Activated CD8-positive, alpha-beta T cell treated with anti-CD3 and anti-CD28 coated beads for 36 hours (primary cell): ENCODE data around the gene RGS14. TPM values are rescaled to one million over a fixed set of nuclear protein-coding genes. Genes with fewer than 3 reads are reported as not detected.
"Not testable (repeated sequence)": the region's sequence is repeated elsewhere in the genome, so short reads cannot be mapped to it uniquely, and the experiment has no call there.

Source experiments
- ATAC-seq: fragments of 200-7000 bp; cut with Tn5 transposase; one replicate; pipeline ENCODE4 v1.10.0; 2021; ENCODE audit warnings: mild to moderate bottlenecking, moderate library complexity
- CTCF ChIA-PET: fragments of 350-600 bp; sonication (Branson Sonifier 250); formaldehyde crosslinking; loops from one replicate; lab custom pipeline; 2021; ENCODE audit warnings: antibody characterized with exemption; lab: Charles Lee
- POLR2A ChIA-PET: fragments of 350-600 bp; sonication (Branson Sonifier 250); formaldehyde crosslinking; loops from one replicate; lab custom pipeline; 2021; ENCODE audit warnings: antibody characterized with exemption; lab: Charles Lee
- DNase-seq: peaks from one replicate; pipeline ENCODE4 v3.0.0-alpha.2; 2020
- H3K27ac Mint-ChIP-seq: one replicate; pipeline ENCODE4 v1.8.0; 2021; ENCODE audit warnings: mild to moderate bottlenecking, mixed read lengths
- H3K27me3 Mint-ChIP-seq: one replicate; pipeline ENCODE4 v1.8.0; 2021; ENCODE audit warnings: mixed read lengths
- H3K36me3 Mint-ChIP-seq: one replicate; pipeline ENCODE4 v1.8.0; 2021; ENCODE audit warnings: low read depth, mixed read lengths
- H3K4me1 Mint-ChIP-seq: one replicate; pipeline ENCODE4 v1.8.0; 2021; ENCODE audit warnings: low read depth, mixed read lengths
- H3K4me3 Mint-ChIP-seq: one replicate; pipeline ENCODE4 v1.8.0; 2021; ENCODE audit warnings: mild to moderate bottlenecking, moderate library complexity, mixed read lengths
- H3K9me3 Mint-ChIP-seq: one replicate; pipeline ENCODE4 v1.8.0; 2021; ENCODE audit warnings: mixed read lengths
- intact Hi-C: fragments of 100-400 bp; cut with micrococcal nuclease; formaldehyde crosslinking; loops from one replicate; pipeline ENCODE4 v1.10.0; 2022
- total RNA-seq, 2 experiments: library from RNA; stranded (reverse); gene quantifications; one replicate each; pipeline ENCODE4 v1.2.3, GENCODE V29; 2021
- TF ChIP-seq, protein P1 (sequence below): fragments of 200-600 bp; IDR thresholded peaks from one replicate; pipeline ENCODE4 v1.8.0; 2022; ENCODE audit warnings: antibody characterized with exemption, mild to moderate bottlenecking

Gene RGS14
- total RNA-seq, 2 experiments from 2014 or later, result 50.4 to 52.5 TPM

DNA sequence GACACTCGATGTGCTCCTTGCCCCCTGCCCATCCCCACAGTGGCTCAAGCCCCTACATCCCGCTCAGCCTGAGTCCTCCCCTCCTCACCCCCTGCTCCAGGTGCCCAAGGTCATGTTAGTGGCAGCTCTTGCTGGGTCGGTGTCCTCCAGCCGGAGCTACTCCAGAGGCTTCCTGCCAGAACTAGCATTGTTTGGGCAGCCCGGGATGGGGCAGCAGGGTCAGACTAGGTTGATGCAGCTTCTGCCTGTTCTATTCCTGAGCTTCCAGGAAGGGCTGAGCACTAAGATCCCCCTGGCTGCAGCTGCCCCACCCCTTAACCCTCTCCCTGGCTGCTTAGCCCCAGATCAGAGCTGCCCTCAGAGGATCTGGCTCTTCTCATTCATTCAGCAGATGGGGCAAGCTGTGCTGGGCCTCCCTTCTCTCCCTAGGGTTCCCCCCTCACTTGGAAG, 671 bp downstream of the RGS14 start:
- intact Hi-C loops, result loop anchor here (5.0 kb wide), 1 partner anchor 41 kb away; no protein-coding TSS in a partner anchor
- DNase-seq, result no peak
- peaks cover 10% of the 10 kb centered on the region for H3K36me3 Mint-ChIP-seq
- no peak for ATAC-seq
- peak overlapping the region; percentile 81 for H3K27ac Mint-ChIP-seq
- TF ChIP-seq, protein P1, sequence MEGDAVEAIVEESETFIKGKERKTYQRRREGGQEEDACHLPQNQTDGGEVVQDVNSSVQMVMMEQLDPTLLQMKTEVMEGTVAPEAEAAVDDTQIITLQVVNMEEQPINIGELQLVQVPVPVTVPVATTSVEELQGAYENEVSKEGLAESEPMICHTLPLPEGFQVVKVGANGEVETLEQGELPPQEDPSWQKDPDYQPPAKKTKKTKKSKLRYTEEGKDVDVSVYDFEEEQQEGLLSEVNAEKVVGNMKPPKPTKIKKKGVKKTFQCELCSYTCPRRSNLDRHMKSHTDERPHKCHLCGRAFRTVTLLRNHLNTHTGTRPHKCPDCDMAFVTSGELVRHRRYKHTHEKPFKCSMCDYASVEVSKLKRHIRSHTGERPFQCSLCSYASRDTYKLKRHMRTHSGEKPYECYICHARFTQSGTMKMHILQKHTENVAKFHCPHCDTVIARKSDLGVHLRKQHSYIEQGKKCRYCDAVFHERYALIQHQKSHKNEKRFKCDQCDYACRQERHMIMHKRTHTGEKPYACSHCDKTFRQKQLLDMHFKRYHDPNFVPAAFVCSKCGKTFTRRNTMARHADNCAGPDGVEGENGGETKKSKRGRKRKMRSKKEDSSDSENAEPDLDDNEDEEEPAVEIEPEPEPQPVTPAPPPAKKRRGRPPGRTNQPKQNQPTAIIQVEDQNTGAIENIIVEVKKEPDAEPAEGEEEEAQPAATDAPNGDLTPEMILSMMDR, result no peak
- H3K4me3 Mint-ChIP-seq, result peak overlapping the region; percentile 89
- H3K9me3 Mint-ChIP-seq, result peaks cover 14% of the 10 kb centered on the region
- ChIA-PET CTCF (interaction anchor here (1.1 to 6.8 kb wide), 6 partner anchors 12 to 49 kb away, joined by 3 to 55 read pairs (median 4); no protein-coding TSS in a partner anchor), POLR2A (no interaction called here)
- no peaks in the 10 kb centered on the region for H3K27me3 Mint-ChIP-seq
- peaks cover 81% of the 10 kb centered on the region for H3K4me1 Mint-ChIP-seq

DNA sequence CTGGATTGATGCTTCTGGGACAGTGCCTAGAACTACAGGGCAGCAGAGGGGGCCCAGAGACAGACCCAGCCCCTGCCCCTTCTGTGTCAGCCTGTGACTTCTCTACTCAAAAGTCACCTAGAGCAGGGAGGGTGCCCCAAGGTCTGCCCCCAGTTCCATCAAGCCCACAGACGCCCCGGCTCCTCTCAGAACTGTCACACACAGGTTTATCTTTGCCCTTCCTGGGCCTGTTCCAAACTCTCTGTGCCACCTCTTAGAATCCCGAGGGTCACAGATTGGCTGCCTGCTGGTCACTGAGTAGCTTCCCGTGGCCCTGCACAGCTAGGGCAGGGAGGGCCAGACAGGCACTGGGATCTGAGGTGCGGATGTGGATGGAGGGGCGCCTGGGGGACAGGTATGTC, 1.7 kb downstream of the RGS14 start:
- H3K36me3 Mint-ChIP-seq, result peaks cover 10% of the 10 kb centered on the region
- TF ChIP-seq, protein P1, result no peak
- H3K27ac Mint-ChIP-seq, result peak overlapping the region; percentile 81
- peaks cover 88% of the 10 kb centered on the region for H3K4me1 Mint-ChIP-seq
- DNase-seq (no peak), ATAC-seq (no peak)
- POLR2A ChIA-PET, result interaction anchor here (1.3 to 3.6 kb wide), 2 partner anchors 9 to 11 kb away, joined by 4 to 19 read pairs; partner anchors contain the start of gene LMAN2
- CTCF ChIA-PET, result interaction anchor here (1.4 to 6.8 kb wide), 6 partner anchors 11 to 50 kb away, joined by 4 to 55 read pairs (median 7); no protein-coding TSS in a partner anchor
- peak overlapping the region; percentile 89 for H3K4me3 Mint-ChIP-seq
- H3K9me3 Mint-ChIP-seq, result peaks cover 14% of the 10 kb centered on the region
- intact Hi-C loops, result loop anchor here (5.0 kb wide), 1 partner anchor 42 kb away; no protein-coding TSS in a partner anchor
- no peaks in the 10 kb centered on the region for H3K27me3 Mint-ChIP-seq

DNA sequence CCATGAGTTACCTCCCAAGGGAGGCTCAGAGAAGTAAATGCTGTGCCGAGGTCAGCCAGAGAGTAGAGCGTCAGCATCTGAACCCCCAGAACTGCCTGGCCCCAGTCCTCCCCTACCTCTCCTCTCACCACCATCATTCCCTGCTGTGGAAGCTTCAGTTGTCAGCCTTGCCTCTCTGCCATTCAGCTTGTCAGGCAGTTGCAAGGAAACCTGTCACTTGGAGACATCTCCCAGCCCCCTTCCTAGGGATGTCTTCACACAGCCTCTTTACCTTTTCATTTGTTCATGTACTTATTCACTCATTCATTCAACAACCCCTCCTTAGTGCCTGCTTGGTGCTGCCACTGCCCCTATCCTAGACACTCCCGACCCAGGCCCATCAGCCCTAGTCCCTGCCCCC, 2.1 kb downstream of the RGS14 start:
- Mint-ChIP-seq H3K4me1 (peaks cover 88% of the 10 kb centered on the region), H3K4me3 (peak overlapping the region; percentile 89), H3K9me3 (peaks cover 10% of the 10 kb centered on the region), H3K36me3 (peaks cover 9% of the 10 kb centered on the region), H3K27ac (peak overlapping the region; percentile 81), H3K27me3 (no peaks in the 10 kb centered on the region)
- ChIA-PET CTCF (interaction anchor here (0.7 to 6.8 kb wide), 8 partner anchors 10 to 141 kb away, joined by 3 to 55 read pairs (median 5); no protein-coding TSS in a partner anchor), POLR2A (interaction anchor here (0.9 to 3.6 kb wide), 3 partner anchors 9 to 225 kb away, joined by 3 to 19 read pairs (median 4); partner anchors contain the start of gene LMAN2)
- intact Hi-C loops, result loop anchor here (5.0 kb wide), 1 partner anchor 43 kb away; no protein-coding TSS in a partner anchor
- DNase-seq (no peak), ATAC-seq (no peak)
- TF ChIP-seq, protein P1, result no peak

DNA sequence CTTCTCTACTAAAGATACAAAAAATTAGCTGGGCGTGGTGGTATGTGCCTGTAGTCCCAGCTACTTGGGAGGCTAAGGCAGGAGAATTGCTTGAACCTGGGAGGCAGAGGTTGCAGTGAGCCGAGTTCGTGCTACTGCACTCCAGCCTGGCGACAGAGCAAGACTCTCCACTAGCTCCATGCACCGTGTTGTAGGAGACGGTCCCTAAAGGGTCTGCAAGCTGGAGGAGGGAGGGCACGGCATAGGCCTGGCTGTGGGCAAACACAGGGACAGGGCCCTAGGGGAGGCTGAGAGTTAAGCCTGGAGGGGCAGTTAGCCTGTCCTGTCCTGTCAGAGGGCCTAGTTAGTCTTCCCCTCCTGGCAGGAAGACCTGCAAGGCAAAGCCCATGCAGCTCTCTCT, 3.0 kb downstream of the RGS14 start:
- H3K27me3 Mint-ChIP-seq, H3K36me3 Mint-ChIP-seq, intact Hi-C loops, H3K27ac Mint-ChIP-seq, DNase-seq, H3K9me3 Mint-ChIP-seq, H3K4me3 Mint-ChIP-seq, ATAC-seq: not testable (repeated sequence)
- ChIA-PET POLR2A (interaction anchor here (0.6 to 3.6 kb wide), 10 partner anchors 9 to 226 kb away, joined by 3 to 19 read pairs (median 3); partner anchors contain the start of gene LMAN2), CTCF (interaction anchor here (0.7 to 6.8 kb wide), 15 partner anchors 9 to 140 kb away, joined by 3 to 55 read pairs (median 5); partner anchors contain the start of gene LMAN2)
- H3K4me1 Mint-ChIP-seq, result peaks cover 85% of the 10 kb centered on the region

GRCh38 chr5:177361418-177362291, 3.9 kb downstream of the RGS14 start:
- Mint-ChIP-seq H3K27ac (peak overlapping the region; percentile 77), H3K36me3 (peaks cover 11% of the 10 kb centered on the region), H3K27me3 (no peaks in the 10 kb centered on the region), H3K4me3 (peak overlapping the region; percentile 73), H3K9me3 (no peaks in the 10 kb centered on the region), H3K4me1 (peaks cover 82% of the 10 kb centered on the region)
- DNase-seq, result peak; percentile 47
- TF ChIP-seq, protein P1, result no peak
- intact Hi-C loops, result no loop called here
- CTCF ChIA-PET, result interaction anchor here (0.7 to 6.8 kb wide), 14 partner anchors 8 to 139 kb away, joined by 3 to 55 read pairs (median 6); partner anchors contain the start of gene LMAN2
- POLR2A ChIA-PET, result interaction anchor here (0.8 to 3.6 kb wide), 8 partner anchors 10 to 112 kb away, joined by 3 to 19 read pairs (median 5); partner anchors contain the start of genes DBN1 and LMAN2
- no peak for ATAC-seq
